ENCODE measurements around the gene ST3GAL2. TPM values are rescaled to one million over a fixed set of nuclear protein-coding genes. Genes with fewer than 3 reads are reported as not detected.
"Not testable (repeated sequence)": the region's sequence is repeated elsewhere in the genome, so short reads cannot be mapped to it uniquely, and the experiment has no call there.

The ST3GAL2 gene
- polyA plus RNA-seq, 1 donor = 24.1 TPM

GRCh38 chr16:70386289-70386986 is 52.5 kb downstream of the ST3GAL2 start:
- not testable (repeated sequence) for DNase-seq (ENCODE audit: low read depth)

DNA sequence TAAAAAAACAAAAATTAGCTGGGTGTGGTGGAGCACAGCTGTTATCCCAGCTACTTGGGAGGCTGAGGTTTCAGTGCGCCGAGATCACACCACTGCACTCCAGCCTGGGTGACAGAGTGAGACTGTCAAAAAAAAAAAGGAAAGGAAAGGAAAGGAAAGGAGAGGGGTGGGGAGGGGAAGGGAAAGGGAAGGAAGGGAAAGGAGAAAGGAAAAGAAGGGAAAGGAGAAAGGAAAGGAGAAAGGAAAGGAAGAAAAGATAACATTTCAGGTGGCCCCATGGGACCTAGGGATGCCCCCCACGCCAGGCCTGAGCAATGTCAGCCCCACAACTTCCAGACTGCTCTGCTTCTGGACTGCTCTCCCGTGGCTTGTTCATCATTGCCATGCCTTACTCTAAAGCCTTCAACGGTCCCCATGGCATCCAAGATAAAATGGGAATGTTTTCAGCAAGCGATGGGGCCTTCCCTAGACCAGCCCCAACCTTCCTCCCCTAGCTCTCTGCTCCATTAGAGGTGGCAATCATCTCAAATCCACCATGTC is 55.4 kb downstream of the ST3GAL2 start:
- DNase-seq (ENCODE audit: low read depth) = no peak

- no peak for DNase-seq (ENCODE audit: low read depth)
Measured at GRCh38 chr16:70381604-70382342, 57.1 kb downstream of the ST3GAL2 start.

- DNase-seq (ENCODE audit: low read depth) = peak; percentile 93
Measured at GRCh38 chr16:70380919-70381603, 57.8 kb downstream of the ST3GAL2 start.

DNA sequence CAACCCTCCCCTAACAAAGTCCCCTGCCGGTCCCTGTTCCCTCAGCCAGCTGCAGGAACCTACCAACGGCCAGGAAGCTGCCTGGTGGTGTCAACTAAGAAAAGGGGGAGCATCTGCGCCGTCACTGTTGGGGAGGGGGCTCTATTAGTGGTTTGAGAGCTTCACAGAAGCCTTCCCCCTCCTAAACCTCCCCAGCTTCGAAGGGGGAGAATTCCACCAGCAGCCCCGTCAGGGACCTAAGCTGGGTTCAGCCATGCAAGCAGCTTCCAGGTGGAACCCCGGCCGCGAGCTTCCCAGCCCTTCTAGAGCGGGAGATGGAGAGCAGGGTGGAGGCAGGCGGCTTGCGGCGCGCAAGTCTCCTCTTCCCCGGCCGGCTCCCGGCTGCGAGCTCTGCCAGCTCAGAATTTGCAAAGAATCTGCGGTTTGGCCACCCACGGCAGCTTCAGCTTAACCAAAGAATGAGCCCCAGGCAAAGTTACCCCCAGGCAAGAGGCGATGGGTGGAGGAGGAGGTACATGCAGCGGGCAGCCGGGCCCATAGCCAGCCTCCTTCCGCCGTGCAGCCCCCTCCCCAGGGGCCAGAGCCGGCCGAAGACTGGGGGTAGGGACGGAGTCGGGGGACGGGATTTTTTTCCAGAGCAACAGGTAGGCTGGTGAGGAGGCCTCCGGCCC is 58.5 kb downstream of the ST3GAL2 start:
- DNase-seq (ENCODE audit: low read depth) = no peak

- DNase-seq (ENCODE audit: low read depth) = no peak
Measured at GRCh38 chr16:70378869-70379493, 59.9 kb downstream of the ST3GAL2 start.

- no peak for DNase-seq (ENCODE audit: low read depth)
Measured at GRCh38 chr16:70377782-70378181, 61.1 kb downstream of the ST3GAL2 start.

GRCh38 chr16:70375636-70376611 is 63.0 kb downstream of the ST3GAL2 start:
- no peak for DNase-seq (ENCODE audit: low read depth)

GRCh38 chr16:70374213-70374612 is 64.7 kb downstream of the ST3GAL2 start:
- DNase-seq (ENCODE audit: low read depth) = no peak

- DNase-seq (ENCODE audit: low read depth) = no peak
Measured at GRCh38 chr16:70372921-70373728, 65.8 kb downstream of the ST3GAL2 start.

DNA sequence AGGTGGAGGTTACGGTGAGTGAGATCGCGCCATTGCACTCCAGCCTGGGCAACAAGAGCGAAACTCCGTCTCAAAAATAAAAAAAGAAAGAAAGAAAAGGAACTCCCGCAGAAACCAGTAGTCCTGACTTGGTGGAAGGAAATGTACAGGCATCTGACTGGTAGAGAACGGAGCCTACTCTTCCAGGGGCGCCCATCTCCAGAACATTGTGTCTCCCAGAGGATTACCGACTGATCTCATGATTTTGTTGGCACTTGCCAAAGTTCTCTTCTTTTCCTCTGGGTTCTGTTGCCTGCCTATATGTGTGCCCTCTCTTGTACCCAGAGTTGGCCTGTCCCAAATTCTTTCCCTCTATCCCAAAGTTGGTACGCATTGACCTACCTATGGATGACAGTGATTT is 68.0 kb downstream of the ST3GAL2 start:
- no peak for DNase-seq (ENCODE audit: low read depth)

DNA sequence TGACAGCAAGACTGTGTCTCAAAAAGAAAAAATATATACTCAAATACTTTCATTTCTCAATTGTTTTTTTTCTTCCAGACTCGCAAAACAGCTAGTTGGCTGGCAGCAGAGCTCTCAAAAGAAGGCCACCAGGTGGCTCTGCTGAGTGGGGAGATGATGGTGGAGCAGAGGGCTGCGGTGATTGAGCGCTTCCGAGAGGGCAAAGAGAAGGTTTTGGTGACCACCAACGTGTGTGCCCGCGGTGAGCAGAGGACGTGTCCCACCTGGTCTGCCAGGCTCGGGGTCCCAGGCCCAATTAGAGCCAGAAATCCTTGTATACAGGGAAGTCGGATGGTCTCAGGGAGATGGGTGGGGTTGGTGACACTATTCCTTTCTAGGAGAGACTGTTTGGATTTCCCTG is 68.8 kb downstream of the ST3GAL2 start:
- not testable (repeated sequence) for DNase-seq (ENCODE audit: low read depth)

DNA sequence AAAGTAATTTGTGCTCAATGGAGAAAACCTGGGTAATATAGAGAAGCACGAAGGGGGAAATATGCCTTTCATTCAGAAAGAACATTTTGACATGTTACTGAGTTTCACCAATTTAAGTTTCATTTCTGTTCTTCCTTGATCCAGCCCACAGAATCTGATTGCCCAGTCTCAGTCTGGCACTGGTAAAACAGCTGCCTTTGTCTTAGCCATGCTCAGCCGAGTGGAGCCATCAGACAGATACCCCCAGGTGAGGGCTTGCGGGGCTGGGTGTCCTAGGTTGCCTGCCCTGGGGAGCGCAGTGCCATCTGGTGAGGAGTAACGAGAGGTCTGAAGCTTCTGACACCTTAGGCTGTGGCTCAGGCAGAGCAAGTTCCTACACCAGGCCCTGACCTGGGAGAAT is 74.5 kb downstream of the ST3GAL2 start:
- DNase-seq (ENCODE audit: low read depth) = no peak

DNA sequence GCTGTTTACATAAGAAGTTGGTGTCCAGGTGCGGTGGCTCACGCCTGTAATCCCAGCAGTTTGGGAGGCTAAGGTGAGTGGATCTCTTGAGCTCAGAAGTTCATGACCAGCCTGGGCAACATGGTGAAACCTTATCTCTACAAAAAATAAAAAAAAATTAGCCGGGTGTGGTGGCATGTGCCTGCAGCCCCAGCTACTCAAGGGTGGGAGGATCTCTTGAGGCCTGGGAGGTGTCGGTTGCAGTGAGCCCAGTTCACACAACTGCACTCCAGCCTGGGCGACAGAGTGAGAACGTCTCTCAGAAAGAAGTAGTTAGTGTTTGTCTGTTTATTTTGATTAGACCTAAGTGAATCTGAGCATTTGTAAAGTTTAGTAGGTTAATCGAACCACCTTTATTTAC is 79.3 kb downstream of the ST3GAL2 start:
- DNase-seq (ENCODE audit: low read depth) = no peak

- DNase-seq (ENCODE audit: low read depth) = no peak
Measured at GRCh38 chr16:70349783-70350182, 89.1 kb downstream of the ST3GAL2 start.

- peak; percentile 45 for DNase-seq (ENCODE audit: low read depth)
Measured at GRCh38 chr16:70348991-70349390, 89.9 kb downstream of the ST3GAL2 start.

DNA sequence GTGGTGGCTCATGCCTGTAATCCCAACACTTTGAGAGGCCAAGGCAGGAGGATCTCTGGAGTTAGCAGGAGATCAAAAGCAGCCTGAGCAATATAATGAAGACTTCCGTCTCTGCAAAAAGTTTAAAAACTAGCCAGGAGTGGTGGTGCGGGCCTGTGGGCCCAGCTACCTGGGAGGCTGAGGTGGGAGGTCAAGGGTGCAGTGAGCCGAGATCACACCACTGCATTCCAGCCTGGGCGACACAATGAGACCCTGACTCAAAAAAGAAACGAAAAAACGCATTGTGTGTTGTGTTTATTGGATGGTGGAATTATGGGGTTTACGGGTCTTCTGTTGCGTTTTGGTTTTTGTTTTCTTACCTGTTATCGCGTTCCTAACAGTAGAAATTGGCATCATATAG is 93.1 kb downstream of the ST3GAL2 start:
- DNase-seq (ENCODE audit: low read depth) = no peak

DNA sequence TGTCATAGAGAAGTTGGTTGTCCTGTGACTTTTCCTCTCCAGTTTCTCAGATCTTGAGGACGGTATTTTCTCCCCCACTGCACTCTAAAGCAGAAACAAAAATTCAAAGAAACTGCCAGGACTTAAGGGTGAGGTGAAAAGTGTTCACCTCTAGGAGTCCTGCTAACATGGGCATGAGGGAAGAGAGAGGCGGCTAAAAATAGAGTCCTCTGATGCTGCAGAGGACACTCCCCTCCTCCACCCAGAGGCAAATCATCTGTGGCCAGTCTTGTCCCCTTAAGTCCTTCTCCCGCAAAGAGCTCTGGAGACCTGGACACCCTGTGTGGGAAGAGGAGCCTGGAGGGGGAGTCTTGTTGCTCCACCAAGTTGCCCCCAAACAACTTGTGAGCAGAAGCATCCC is 96.9 kb downstream of the ST3GAL2 start:
- no peak for DNase-seq (ENCODE audit: low read depth)

- DNase-seq (ENCODE audit: low read depth) = no peak
Measured at GRCh38 chr16:70341600-70341999, 97.3 kb downstream of the ST3GAL2 start.

All from forelimb muscle (tissue), 1 donor.